Measurements from ENCODE around the gene SPIN4.
A peak's percentile ranks its signal among the peaks of the same experiment; 100 is the strongest.
"Not testable (repeated sequence)": the region's sequence is repeated elsewhere in the genome, so short reads cannot be mapped to it uniquely, and the experiment has no call there.

Gene SPIN4

DNA sequence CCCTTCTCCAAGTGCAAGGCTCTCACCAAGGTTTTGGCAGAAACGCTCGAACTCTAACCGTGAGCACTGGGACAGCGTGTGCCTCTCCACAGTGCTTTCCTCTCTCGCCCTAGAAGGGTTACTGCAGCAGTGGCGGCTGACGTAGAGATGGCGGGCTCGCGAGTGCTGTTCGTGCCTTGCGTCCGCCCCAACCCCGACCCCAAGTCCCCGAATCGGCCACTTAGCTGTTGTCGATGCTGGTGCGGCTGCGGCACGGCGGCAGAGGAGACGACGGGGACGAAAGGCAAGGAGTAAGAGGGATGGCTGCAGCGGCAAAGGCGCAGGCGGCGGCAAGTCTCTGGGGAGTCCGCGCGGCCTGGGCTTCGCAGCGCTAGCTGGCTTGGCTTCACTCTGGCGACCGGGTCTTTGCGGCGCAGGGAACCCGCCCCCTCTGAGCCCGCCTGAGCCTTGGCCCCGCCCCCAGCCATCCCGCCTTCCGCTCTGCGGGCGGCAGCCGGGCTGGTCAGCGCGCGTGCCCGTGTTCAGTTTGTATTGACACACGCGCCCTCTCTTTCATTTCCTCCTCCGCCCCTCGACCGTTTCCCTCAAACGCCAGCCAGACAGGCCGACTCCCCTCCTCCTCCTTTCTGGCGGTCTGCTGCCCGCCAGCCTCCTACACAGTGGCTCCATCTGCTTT lies at the start of gene SPIN4:
TSS of gene SPIN4 (minus strand) at position 392 of the 676 bp plus-strand sequence. CDS start 513 bp downstream, outside the sequence.
- H4K20me1 ChIP-seq (ENCODE audit: control insufficient read depth, insufficient read depth, low read depth, low read length): no peaks in the 10 kb centered on the region
- no peaks in the 10 kb centered on the region for H3K9me3 ChIP-seq (ENCODE audit: control insufficient read depth, insufficient read depth, low read length)
- peaks cover 10% of the 10 kb centered on the region for H3K4me1 ChIP-seq (ENCODE audit: control insufficient read depth, low read length)
- peak within 1 kb of the TSS; percentile 91 for H3K4me3 ChIP-seq (ENCODE audit: low read length)
- peaks cover 6% of the 10 kb centered on the region for H3K36me3 ChIP-seq (ENCODE audit: control insufficient read depth, low read length)
- no peaks in the 10 kb centered on the region for H3K9me2 ChIP-seq (replicated peaks; ENCODE audit: control insufficient read depth, low read length)
- H3K27me3 ChIP-seq (ENCODE audit: control insufficient read depth, low read length): no peaks in the 10 kb centered on the region
- no peaks in the 10 kb centered on the region for H3F3A ChIP-seq (ENCODE audit: control insufficient read depth, insufficient read depth)
- peak within 1 kb of the TSS; percentile 89 for H3K4me2 ChIP-seq (ENCODE audit: low read length)
- TF ChIP-seq, protein P1, sequence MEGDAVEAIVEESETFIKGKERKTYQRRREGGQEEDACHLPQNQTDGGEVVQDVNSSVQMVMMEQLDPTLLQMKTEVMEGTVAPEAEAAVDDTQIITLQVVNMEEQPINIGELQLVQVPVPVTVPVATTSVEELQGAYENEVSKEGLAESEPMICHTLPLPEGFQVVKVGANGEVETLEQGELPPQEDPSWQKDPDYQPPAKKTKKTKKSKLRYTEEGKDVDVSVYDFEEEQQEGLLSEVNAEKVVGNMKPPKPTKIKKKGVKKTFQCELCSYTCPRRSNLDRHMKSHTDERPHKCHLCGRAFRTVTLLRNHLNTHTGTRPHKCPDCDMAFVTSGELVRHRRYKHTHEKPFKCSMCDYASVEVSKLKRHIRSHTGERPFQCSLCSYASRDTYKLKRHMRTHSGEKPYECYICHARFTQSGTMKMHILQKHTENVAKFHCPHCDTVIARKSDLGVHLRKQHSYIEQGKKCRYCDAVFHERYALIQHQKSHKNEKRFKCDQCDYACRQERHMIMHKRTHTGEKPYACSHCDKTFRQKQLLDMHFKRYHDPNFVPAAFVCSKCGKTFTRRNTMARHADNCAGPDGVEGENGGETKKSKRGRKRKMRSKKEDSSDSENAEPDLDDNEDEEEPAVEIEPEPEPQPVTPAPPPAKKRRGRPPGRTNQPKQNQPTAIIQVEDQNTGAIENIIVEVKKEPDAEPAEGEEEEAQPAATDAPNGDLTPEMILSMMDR (IDR thresholded peaks at IDR 0.05; ENCODE audit: low read depth, low read length, poor library complexity, severe bottlenecking): no peak
- no peak for TF ChIP-seq EZH2phosphoT487 (IDR thresholded peaks at IDR 0.05; ENCODE audit: borderline replicate concordance, low read length)
- H3K79me2 ChIP-seq (ENCODE audit: control insufficient read depth, low read length): peaks cover 30% of the 10 kb centered on the region
- peak within 1 kb of the TSS; percentile 72 for H3K27ac ChIP-seq (ENCODE audit: low read depth, low read length)

GRCh38 chrX:63400340-63400739 lies 49.2 kb upstream of the SPIN4 start:
- H3K9me2 ChIP-seq (replicated peaks; ENCODE audit: control insufficient read depth, low read length): no peaks in the 10 kb centered on the region
- no peak overlapping the region for H3K4me2 ChIP-seq (ENCODE audit: low read length)
- H3K9me3 ChIP-seq (ENCODE audit: control insufficient read depth, insufficient read depth, low read length): no peaks in the 10 kb centered on the region
- TF ChIP-seq, protein P1 (IDR thresholded peaks at IDR 0.05; ENCODE audit: low read depth, low read length, poor library complexity, severe bottlenecking): no peak
- no peak for TF ChIP-seq EZH2phosphoT487 (IDR thresholded peaks at IDR 0.05; ENCODE audit: borderline replicate concordance, low read length)
- H3K4me3 ChIP-seq (ENCODE audit: low read length): no peak overlapping the region
- H3K79me2 ChIP-seq (ENCODE audit: control insufficient read depth, low read length): no peaks in the 10 kb centered on the region
- no peaks in the 10 kb centered on the region for H3K27me3 ChIP-seq (ENCODE audit: control insufficient read depth, low read length)
- no peaks in the 10 kb centered on the region for H3F3A ChIP-seq (ENCODE audit: control insufficient read depth, insufficient read depth)
- H4K20me1 ChIP-seq (ENCODE audit: control insufficient read depth, insufficient read depth, low read depth, low read length): no peaks in the 10 kb centered on the region
- H3K4me1 ChIP-seq (ENCODE audit: control insufficient read depth, low read length): no peaks in the 10 kb centered on the region
- H3K27ac ChIP-seq (ENCODE audit: low read depth, low read length): no peak overlapping the region
- no peaks in the 10 kb centered on the region for H3K36me3 ChIP-seq (ENCODE audit: control insufficient read depth, low read length)

GRCh38 chrX:63394872-63395271 lies 43.7 kb upstream of the SPIN4 start:
- Histone ChIP-seq H3K27me3 (ENCODE audit: control insufficient read depth, low read length) (no peaks in the 10 kb centered on the region), H3K4me1 (ENCODE audit: control insufficient read depth, low read length) (no peaks in the 10 kb centered on the region), H3K4me2 (ENCODE audit: low read length) (no peak overlapping the region), H4K20me1 (ENCODE audit: control insufficient read depth, insufficient read depth, low read depth, low read length) (no peaks in the 10 kb centered on the region), H3F3A (ENCODE audit: control insufficient read depth, insufficient read depth) (no peaks in the 10 kb centered on the region), H3K4me3 (ENCODE audit: low read length) (no peak overlapping the region), H3K9me2 (replicated peaks; ENCODE audit: control insufficient read depth, low read length) (no peaks in the 10 kb centered on the region), H3K79me2 (ENCODE audit: control insufficient read depth, low read length) (no peaks in the 10 kb centered on the region), H3K36me3 (ENCODE audit: control insufficient read depth, low read length) (no peaks in the 10 kb centered on the region), H3K27ac (ENCODE audit: low read depth, low read length) (no peak overlapping the region), H3K9me3 (ENCODE audit: control insufficient read depth, insufficient read depth, low read length) (no peaks in the 10 kb centered on the region)
- no peak for TF ChIP-seq EZH2phosphoT487 (IDR thresholded peaks at IDR 0.05; ENCODE audit: borderline replicate concordance, low read length)
- TF ChIP-seq, protein P1 (IDR thresholded peaks at IDR 0.05; ENCODE audit: low read depth, low read length, poor library complexity, severe bottlenecking): no peak

GRCh38 chrX:63393094-63393493 lies 42.0 kb upstream of the SPIN4 start:
- not testable (repeated sequence) for H3K9me2 ChIP-seq (replicated peaks; ENCODE audit: control insufficient read depth, low read length); H3K4me2 ChIP-seq (ENCODE audit: low read length); H3K4me1 ChIP-seq (ENCODE audit: control insufficient read depth, low read length)

More at GRCh38 chrX:63393094-63393493, 42.0 kb upstream of the SPIN4 start:
- not testable (repeated sequence) for H4K20me1 ChIP-seq (ENCODE audit: control insufficient read depth, insufficient read depth, low read depth, low read length); H3F3A ChIP-seq (ENCODE audit: control insufficient read depth, insufficient read depth); H3K79me2 ChIP-seq (ENCODE audit: control insufficient read depth, low read length); H3K27ac ChIP-seq (ENCODE audit: low read depth, low read length); H3K9me3 ChIP-seq (ENCODE audit: control insufficient read depth, insufficient read depth, low read length); H3K36me3 ChIP-seq (ENCODE audit: control insufficient read depth, low read length); H3K27me3 ChIP-seq (ENCODE audit: control insufficient read depth, low read length); H3K4me3 ChIP-seq (ENCODE audit: low read length)
